ENCODE data around the gene ADGRD1.

Gene ADGRD1

DNA sequence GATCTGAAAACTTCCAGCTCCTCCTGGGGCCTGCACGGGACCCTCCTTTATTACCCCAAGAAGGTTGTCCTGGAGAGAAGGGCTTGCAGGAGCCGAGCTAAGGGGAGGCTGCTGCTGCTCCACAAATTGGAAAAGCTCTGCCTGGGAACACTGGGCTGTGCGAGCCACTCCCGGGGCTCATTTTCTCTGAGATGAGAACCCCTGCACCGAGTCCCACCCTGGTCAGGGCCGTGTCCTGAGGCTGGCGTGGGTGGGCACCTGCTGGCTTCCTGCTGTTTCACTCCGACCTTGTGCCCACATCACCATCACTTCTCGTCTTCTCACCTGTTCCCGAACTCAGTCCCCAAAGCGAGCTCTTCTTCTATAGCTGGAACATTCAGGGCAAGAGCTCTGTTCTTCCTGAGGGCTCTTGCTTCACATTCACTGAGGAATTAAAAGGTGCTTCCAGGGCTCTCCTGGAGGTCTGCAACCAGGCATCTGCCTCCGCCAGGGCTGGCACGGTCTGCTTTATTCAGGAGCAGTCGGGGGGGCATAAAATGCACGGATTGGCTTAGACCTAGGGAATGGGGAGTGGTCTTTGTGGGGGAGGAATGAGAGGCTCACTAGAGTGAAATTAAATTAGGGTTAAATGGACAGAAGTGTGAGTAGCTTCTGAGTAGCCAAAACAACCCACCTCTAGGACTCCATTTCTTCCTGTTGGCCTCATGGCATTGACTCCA, 98.5 kb downstream of the ADGRD1 start:
- in situ Hi-C loops (cut with HindIII; ENCODE audit: low sequenced_read_pairs) = no loop called here

DNA sequence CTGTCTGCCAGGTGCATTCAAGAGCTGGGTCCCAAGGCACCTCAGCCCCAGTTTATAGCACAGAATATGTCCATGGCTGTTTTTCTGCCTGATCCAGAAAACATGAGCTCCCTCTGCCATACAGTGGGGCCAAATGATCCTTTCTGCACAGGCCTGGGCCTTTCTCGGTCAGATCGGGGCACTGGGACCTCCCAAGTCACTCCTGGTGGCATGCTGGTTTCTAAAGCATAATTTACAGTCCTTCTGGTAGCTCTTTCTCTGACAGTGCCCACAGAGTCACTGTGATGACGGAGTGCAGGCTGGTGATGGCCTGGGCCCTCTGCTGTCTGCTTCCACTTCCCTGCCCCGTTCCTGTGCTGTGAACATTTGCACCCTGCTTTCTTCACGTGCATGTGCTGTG, 99.2 kb downstream of the ADGRD1 start:
- in situ Hi-C loops (cut with HindIII; ENCODE audit: low sequenced_read_pairs) = no loop called here

GRCh38 chr12:131053567-131053966, 99.9 kb downstream of the ADGRD1 start:
- in situ Hi-C loops (cut with HindIII; ENCODE audit: low sequenced_read_pairs) = no loop called here

GRCh38 chr12:131054345-131055092, 100.8 kb downstream of the ADGRD1 start:
- in situ Hi-C loops (cut with HindIII; ENCODE audit: low sequenced_read_pairs) = no loop called here

GRCh38 chr12:131055093-131055465, 101.4 kb downstream of the ADGRD1 start:
- in situ Hi-C loops (cut with HindIII; ENCODE audit: low sequenced_read_pairs) = no loop called here

DNA sequence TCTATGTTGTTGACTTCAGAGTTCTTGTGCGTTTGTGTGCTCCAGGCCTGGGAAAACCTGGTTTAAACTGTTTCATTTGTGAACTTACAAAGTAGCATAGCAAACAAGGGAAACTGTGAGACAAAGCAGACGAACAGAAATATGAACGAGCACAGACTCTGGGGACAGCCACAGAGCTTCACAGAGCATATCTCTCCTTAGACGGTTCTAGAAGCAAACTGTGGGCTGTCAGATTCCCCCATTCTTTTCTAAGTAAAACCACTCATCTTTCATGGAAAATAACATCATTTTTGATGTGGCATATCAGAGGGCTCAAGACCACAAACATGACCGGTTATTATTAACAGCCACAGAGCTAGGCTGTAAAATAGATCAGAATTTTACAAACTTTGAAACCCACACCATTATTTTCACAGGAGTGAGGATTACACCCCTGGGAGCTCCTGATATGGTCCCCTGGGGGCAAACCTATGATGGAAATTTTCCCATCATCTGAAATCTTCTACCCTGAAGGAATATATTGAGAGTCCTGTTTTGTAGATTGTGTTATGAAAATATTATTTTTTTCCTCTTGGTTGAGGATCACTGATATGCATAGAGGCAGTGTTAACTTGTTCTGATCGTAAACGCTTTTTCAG, 102.0 kb downstream of the ADGRD1 start:
- in situ Hi-C loops (cut with HindIII; ENCODE audit: low sequenced_read_pairs) = no loop called here

DNA sequence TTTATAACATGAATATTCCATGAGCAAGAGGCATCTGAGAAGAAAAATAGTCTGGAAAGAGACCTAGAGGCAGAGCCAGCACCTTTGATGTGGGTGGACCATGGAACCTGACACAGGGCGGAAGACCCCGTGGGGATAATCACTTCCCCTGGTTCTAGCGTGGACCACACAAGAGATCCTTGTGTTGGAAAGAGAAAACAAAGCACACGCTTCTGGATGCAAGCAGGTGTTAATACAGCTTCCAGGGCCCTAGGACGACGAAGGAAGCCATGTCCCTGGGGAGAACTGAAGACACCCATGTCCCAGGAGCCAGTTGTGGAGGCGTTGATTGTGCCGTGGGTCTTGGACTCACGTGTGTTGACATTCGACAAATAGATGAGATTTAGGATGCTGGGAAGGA, 102.9 kb downstream of the ADGRD1 start:
- in situ Hi-C loops (cut with HindIII; ENCODE audit: low sequenced_read_pairs) = no loop called here

DNA sequence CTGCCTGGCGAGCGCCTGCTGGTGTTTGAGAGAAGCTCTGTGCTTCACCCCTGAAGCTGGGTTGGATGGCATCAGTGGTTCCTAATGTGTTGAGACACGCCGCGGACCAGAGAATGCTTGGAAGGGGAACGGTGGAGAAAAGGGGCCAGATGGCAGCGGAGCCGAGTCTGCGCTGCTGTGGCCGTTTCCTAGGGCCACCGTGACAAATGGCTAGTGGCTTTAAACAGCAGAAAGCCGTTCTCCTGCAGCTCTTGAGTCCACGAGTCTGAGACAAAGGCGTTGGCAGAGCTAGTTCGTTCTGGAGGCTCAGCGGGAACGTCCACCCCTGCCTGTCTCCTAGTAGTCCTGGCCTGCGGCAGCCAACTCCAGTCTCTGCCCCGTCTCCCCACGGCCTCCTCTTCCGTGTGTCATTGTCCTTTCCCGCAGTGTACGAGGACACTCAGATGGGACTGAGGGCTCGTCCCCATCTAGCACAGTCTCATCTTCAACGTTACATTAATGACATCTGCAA, 103.6 kb downstream of the ADGRD1 start:
- in situ Hi-C loops (cut with HindIII; ENCODE audit: low sequenced_read_pairs) = no loop called here

- in situ Hi-C loops (cut with HindIII; ENCODE audit: low sequenced_read_pairs) = no loop called here
Observed at GRCh38 chr12:131057722-131058515, 104.2 kb downstream of the ADGRD1 start.

DNA sequence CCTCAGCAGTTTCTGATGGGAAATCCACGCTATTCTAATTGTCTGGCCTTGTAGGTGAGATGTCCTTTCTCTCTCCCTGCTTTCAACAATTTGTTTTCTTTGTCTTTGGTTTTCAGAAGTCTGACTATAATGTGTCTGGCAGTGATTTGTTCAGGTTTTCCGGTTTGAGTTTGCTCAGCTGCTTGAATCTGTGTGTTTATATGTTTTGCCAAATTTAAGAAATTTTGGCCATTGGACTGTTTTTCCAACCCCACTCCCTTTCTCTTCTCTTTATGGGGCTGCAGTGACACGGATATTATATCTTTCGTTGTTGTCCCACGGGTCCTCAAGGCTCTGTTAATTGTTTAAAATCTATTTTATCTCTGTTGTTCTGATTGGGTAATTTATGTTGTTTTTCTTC, 105.0 kb downstream of the ADGRD1 start:
- in situ Hi-C loops (cut with HindIII; ENCODE audit: low sequenced_read_pairs) = no loop called here

- in situ Hi-C loops (cut with HindIII; ENCODE audit: low sequenced_read_pairs) = no loop called here
Observed at GRCh38 chr12:131060011-131060703, 106.5 kb downstream of the ADGRD1 start.

GRCh38 chr12:131061041-131061806, 107.5 kb downstream of the ADGRD1 start:
- in situ Hi-C loops (cut with HindIII; ENCODE audit: low sequenced_read_pairs) = no loop called here

DNA sequence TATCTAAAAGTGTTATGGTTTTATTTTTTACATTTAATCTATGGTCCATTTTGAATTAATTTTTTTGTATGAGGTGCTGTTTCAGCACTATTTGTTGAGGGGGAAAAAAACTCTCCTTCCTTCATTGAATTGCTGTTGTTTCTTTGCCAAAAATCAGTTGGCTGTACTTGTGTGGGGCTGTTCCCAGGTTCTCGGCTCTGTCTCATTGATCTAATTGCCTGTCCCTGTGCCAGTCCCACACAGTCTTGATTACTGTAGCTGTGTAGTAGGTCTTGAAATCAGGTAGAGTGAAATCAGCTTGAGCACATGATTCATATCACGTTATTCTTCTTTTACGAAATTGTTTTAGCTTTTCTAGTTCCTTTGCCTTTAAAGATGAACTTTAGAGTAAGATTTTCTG, 109.7 kb downstream of the ADGRD1 start:
- in situ Hi-C loops (cut with HindIII; ENCODE audit: low sequenced_read_pairs) = no loop called here

GRCh38 chr12:131063960-131064359, 110.3 kb downstream of the ADGRD1 start:
- in situ Hi-C loops (cut with HindIII; ENCODE audit: low sequenced_read_pairs) = no loop called here

DNA sequence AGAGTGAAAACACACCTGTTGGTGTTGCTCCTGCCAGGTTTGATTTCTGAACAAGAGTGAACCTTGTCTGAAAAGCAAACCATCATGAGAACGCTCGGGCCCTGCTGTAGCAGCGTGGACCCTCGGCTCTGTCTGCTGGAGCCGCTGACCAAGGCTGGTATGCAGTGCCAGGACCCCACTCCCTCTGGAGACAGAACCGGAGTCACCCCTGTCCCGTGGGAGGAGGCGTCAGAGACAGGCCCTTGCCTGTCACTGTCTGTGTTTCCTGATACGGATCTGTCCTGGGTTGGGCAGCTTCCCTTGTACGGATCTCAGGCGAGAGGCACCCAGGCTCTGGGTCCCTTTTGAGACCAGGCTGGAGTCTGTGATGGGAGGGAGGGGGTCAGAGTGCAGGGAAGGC, 111.6 kb downstream of the ADGRD1 start:
- in situ Hi-C loops (cut with HindIII; ENCODE audit: low sequenced_read_pairs) = no loop called here

GRCh38 chr12:131065801-131066200, 112.1 kb downstream of the ADGRD1 start:
- in situ Hi-C loops (cut with HindIII; ENCODE audit: low sequenced_read_pairs) = no loop called here

GRCh38 chr12:131066207-131066885, 112.6 kb downstream of the ADGRD1 start:
- in situ Hi-C loops (cut with HindIII; ENCODE audit: low sequenced_read_pairs) = no loop called here

- in situ Hi-C loops (cut with HindIII; ENCODE audit: low sequenced_read_pairs) = no loop called here
Observed at GRCh38 chr12:131066886-131067490, 113.3 kb downstream of the ADGRD1 start.
